Measurements from ENCODE around the gene SHBG. TPM values are rescaled to one million over a fixed set of nuclear protein-coding genes. Genes with fewer than 3 reads are reported as not detected.

The SHBG gene, protein sequence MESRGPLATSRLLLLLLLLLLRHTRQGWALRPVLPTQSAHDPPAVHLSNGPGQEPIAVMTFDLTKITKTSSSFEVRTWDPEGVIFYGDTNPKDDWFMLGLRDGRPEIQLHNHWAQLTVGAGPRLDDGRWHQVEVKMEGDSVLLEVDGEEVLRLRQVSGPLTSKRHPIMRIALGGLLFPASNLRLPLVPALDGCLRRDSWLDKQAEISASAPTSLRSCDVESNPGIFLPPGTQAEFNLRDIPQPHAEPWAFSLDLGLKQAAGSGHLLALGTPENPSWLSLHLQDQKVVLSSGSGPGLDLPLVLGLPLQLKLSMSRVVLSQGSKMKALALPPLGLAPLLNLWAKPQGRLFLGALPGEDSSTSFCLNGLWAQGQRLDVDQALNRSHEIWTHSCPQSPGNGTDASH
- total RNA-seq (under 1 TPM in 3 of 6 donors, not detected in 3; 0.16 to 0.72 (median 0.17) TPM), polyA plus RNA-seq (under 1 TPM; 0.23 to 0.82 TPM)

DNA sequence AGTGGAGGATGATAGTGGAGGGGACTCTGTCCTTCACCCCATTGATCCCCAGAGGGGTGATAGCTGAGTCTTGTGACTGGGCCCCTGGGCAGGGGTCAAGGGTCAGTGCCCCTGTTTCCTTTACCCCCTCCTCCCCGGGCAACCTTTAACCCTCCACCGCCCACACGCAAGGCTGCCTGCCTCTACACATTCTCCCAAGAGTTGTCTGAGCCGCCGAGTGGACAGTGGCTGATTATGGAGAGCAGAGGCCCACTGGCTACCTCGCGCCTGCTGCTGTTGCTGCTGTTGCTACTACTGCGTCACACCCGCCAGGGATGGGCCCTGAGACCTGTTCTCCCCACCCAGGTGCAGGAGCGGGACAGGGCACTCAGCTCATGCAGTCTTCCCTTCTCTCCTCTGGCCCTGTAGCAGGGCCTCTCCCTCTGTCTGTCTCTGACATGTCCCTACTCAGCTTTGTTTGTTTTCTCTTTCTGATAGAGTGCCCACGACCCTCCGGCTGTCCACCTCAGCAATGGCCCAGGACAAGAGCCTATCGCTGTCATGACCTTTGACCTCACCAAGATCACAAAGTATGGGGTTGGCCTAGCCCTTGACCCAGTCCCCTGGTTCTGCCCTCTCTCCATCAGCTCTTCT is at the start of gene SHBG:
TSS of gene SHBG (plus strand) at position 197 of the 633 bp plus-strand sequence. CDS start at position 235, 38 bp downstream.
- Histone ChIP-seq H3K4me1 (peaks cover 0 to 13% (median 6%) of the 10 kb centered on the region in 3 donors), H3K27ac (no peak within 1 kb of the TSS), H3K9me3 (no peaks in the 10 kb centered on the region), H3K27me3 (no peaks in the 10 kb centered on the region), H3K4me3 (no peak within 1 kb of the TSS), H3K36me3 (no peaks in the 10 kb centered on the region)
- no peak for FAIRE-seq
- 73 to 81% methylated on average over 13 of the region's 13 CpGs for WGBS, 2 donors
- no peak for ATAC-seq
- no peak for DNase-seq
- TF ChIP-seq, protein P1, sequence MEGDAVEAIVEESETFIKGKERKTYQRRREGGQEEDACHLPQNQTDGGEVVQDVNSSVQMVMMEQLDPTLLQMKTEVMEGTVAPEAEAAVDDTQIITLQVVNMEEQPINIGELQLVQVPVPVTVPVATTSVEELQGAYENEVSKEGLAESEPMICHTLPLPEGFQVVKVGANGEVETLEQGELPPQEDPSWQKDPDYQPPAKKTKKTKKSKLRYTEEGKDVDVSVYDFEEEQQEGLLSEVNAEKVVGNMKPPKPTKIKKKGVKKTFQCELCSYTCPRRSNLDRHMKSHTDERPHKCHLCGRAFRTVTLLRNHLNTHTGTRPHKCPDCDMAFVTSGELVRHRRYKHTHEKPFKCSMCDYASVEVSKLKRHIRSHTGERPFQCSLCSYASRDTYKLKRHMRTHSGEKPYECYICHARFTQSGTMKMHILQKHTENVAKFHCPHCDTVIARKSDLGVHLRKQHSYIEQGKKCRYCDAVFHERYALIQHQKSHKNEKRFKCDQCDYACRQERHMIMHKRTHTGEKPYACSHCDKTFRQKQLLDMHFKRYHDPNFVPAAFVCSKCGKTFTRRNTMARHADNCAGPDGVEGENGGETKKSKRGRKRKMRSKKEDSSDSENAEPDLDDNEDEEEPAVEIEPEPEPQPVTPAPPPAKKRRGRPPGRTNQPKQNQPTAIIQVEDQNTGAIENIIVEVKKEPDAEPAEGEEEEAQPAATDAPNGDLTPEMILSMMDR (IDR thresholded peaks at IDR 0.05) = no peak
- intact Hi-C loops (cut with DNase I) = no loop called here

DNA sequence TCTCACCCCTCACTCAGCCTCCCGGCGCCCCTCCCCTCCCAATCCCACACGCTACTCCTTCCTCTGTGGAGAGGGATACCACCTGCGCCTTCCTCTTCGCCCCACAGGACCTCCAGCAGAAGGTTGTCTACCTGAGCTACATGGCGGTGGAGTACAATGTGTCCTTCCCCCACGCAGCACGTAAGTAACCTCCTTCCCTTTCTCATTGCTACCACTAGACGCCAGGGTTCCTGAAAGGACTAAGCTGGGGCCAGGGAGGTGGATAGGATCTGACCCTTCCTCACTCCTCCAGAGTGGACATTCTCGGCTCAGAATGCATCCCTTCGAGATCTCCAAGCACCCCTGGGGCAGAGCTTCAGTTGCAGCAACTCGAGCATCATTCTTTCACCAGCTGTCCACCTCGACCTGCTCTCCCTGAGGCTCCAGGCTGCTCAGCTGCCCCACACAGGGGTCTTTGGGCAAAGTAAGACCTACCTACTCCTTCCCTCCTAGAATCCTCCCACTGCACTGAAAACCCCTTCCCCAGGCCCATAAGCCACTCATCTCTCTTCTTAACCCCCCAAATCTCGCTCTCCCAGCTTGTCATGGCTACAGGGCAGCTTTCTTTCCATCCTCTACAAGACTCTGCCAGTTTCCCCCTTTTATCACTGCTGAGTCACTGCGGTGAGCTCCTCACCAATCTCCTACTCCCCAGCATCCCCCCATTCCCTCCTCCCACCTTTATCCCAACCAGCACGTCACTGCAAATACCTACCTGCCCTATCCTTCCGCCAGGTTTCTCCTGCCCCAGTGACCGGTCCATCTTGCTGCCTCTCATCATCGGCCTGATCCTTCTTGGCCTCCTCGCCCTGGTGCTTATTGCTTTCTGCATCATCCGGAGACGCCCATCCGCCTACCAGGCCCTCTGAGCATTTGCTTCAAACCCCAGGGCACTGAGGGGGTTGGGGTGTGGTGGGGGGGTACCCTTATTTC is 49.0 kb upstream of the SHBG start:
- Histone ChIP-seq H3K36me3 (peaks cover 16 to 25% (median 24%) of the 10 kb centered on the region in 3 donors), H3K9me3 (no peaks in the 10 kb centered on the region), H3K27ac (peak overlapping the region in 2 of 4 donors; percentile 28 to 78), H3K4me1 (peaks cover 10 to 38% (median 11%) of the 10 kb centered on the region in 3 donors), H3K27me3 (no peaks in the 10 kb centered on the region), H3K4me3 (peak overlapping the region in 1 of 4 donors; percentile 15)
- 80 to 84% methylated on average over 23 of the region's 23 CpGs for WGBS, 2 donors
- no peak for FAIRE-seq
- ATAC-seq = no peak
- TF ChIP-seq, protein P1 (IDR thresholded peaks at IDR 0.05) = no peak
- peak in 1 of 6 donors; percentile 32 for DNase-seq
- intact Hi-C loops (cut with DNase I) = loop anchor here in 1 of 3 donors (10.0 kb wide), 1 partner anchor 226 kb away; the partner anchor contains the start of genes KCTD11 and TMEM95

DNA sequence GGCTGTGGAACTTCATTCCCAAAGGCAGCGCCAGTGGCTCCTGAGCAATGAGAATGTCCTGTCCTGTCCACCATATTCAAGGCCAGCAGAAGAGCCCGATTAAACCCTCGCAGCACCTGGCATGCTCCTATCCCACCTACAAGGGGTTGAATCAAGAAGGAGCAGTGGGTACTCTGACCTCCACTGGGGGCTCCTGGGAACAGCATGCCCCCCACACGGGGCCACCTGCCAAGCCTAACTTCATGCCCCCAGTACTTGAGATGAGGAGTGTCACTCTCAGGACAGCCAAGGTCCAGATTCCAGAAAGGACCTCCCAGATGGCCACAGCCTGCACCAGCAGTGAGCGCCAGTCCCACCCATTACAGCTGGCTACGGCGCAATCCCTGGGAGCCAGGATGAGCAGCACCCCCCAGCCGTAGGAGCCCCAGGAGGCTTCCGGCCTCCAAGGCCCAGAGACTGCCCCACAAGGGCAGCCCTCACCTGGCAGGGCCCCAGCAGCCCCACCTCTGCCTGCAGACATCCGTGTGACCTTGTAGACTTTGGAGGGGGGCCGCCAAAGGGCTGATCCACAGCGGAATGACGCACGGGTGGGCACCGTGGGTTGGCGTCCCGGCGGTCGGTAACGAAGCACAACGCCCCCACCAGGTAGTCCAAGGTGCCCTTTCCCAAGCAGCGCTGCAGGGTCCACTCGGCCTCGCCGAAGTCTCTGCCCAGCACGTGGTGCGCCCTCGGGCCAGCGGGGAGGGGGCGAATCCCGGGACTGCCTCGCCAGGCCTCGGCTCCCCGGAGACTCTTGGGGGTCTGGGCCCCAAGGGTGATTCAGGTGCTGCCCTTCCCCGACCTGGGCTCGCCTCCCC is 47.3 kb upstream of the SHBG start:
- Histone ChIP-seq H3K4me3 (peak overlapping the region in 3 of 4 donors; percentile 32 to 52 (median 48)), H3K27ac (peak overlapping the region; percentile 86 to 97 (median 95)), H3K36me3 (peaks cover 6 to 8% (median 7%) of the 10 kb centered on the region in 3 donors), H3K4me1 (peaks cover 10 to 29% (median 11%) of the 10 kb centered on the region in 3 donors), H3K27me3 (no peaks in the 10 kb centered on the region), H3K9me3 (no peaks in the 10 kb centered on the region)
- WGBS, 2 donors = 84 to 86% methylated on average over 33 to 36 of the region's 36 CpGs
- no peak for FAIRE-seq
- intact Hi-C loops (cut with DNase I) = loop anchor here in 1 of 3 donors (10.0 kb wide), 1 partner anchor 228 kb away; the partner anchor contains the start of genes KCTD11 and TMEM95
- ATAC-seq = no peak
- peak in 3 of 6 donors; percentile 63 to 88 (median 74) for DNase-seq
- TF ChIP-seq, protein P1 (IDR thresholded peaks at IDR 0.05) = no peak

All from pancreas (tissue), 10 donors.